PC-9 (cell line): ENCODE data around the gene HAUS5. TPM values are rescaled to one million over a fixed set of nuclear protein-coding genes. Genes with fewer than 3 reads are reported as not detected.

Source experiments
- BruUV-seq: library from RNA; stranded (reverse); fragments of 400-500 nt; replicated peaks from 2 replicates; lab custom pipeline; 2021; lab: Mats Ljungman, UMichigan
- CTCF ChIA-PET: fragments of 300-600 bp; sonication (Branson Sonifier 250); formaldehyde crosslinking; loops from one replicate; lab custom pipeline; 2022; ENCODE audit warnings: antibody characterized with exemption; lab: Charles Lee
- POLR2A ChIA-PET: fragments of 300-600 bp; sonication (Branson Sonifier 250); formaldehyde crosslinking; loops from one replicate; lab custom pipeline; 2022; ENCODE audit warnings: antibody characterized with exemption; ENCODE audit not compliant: unreplicated experiment; lab: Charles Lee
- DNase-seq, 2 experiments: peaks; one replicate each; pipeline versions ENCODE4 v3.0.0 to v3.0.0-alpha.2; 2015 to 2022; ENCODE audit warnings: mixed read lengths in 1 of 2
- H2AFZ ChIP-seq: fragments of 200-600 bp; sonication (generic); 2 replicates; pipeline ENCODE4 v1.8.1; 2017; ENCODE audit warnings: antibody characterized with exemption
- H3F3A ChIP-seq: fragments of 200-600 bp; sonication (generic); 2 replicates; pipeline ENCODE4 v1.8.1; 2017; ENCODE audit warnings: antibody characterized with exemption, mild to moderate bottlenecking, low read depth; ENCODE audit not compliant: insufficient read depth
- H3K27ac ChIP-seq: fragments of 200-600 bp; sonication (generic); 2 replicates; pipeline ENCODE4 v1.6.1; 2016; ENCODE audit warnings: mixed run types
- H3K27me3 ChIP-seq: fragments of 200-600 bp; sonication (generic); 2 replicates; pipeline ENCODE4 v1.6.1; 2016; ENCODE audit warnings: low read depth, mixed run types; ENCODE audit not compliant: insufficient read depth
- H3K36me3 ChIP-seq: fragments of 200-600 bp; sonication (generic); 2 replicates; pipeline ENCODE4 v1.6.1; 2016; ENCODE audit warnings: low read depth, mixed run types
- H3K4me1 ChIP-seq: fragments of 200-600 bp; sonication (generic); replicated peaks from 2 replicates; pipeline ENCODE4 v1.6.1; 2016; ENCODE audit warnings: mixed run types; ENCODE audit not compliant: insufficient read depth
- H3K4me2 ChIP-seq: fragments of 200-600 bp; sonication (generic); 2 replicates; pipeline ENCODE4 v1.6.1; 2017; ENCODE audit warnings: mixed run types
- H3K4me3 ChIP-seq: fragments of 200-600 bp; sonication (generic); 2 replicates; pipeline ENCODE4 v1.6.1; 2016; ENCODE audit warnings: mixed run types
- H3K79me2 ChIP-seq: fragments of 200-600 bp; sonication (generic); 2 replicates; pipeline ENCODE4 v1.6.1; 2017; ENCODE audit warnings: low read depth, mixed run types
- H3K9me2 ChIP-seq: fragments of 200-600 bp; sonication (generic); 2 replicates; pipeline ENCODE4 v1.8.1; 2017; ENCODE audit warnings: mild to moderate bottlenecking; ENCODE audit not compliant: insufficient read depth
- H3K9me3 ChIP-seq: fragments of 200-600 bp; sonication (generic); 2 replicates; pipeline ENCODE4 v1.8.1; 2016; ENCODE audit warnings: low read depth; ENCODE audit not compliant: insufficient read depth
- H4K20me1 ChIP-seq: fragments of 200-600 bp; sonication (generic); 2 replicates; pipeline ENCODE4 v1.8.1; 2017; ENCODE audit not compliant: insufficient read depth
- CTCF ChIP-seq: fragments of 200-600 bp; sonication (generic); conservative IDR thresholded peaks from 2 replicates; pipeline ENCODE4 v1.6.1; 2017; ENCODE audit warnings: mixed run types, antibody characterized with exemption, mild to moderate bottlenecking, moderate library complexity
- EZH2 ChIP-seq: fragments of 200-600 bp; sonication (generic); IDR thresholded peaks from 2 replicates; pipeline ENCODE4 v1.8.0; 2017; ENCODE audit warnings: antibody characterized with exemption, low read depth
- intact Hi-C: fragments of 100-400 bp; cut with micrococcal nuclease; formaldehyde crosslinking; loops from one replicate; pipeline ENCODE4 v1.10.0; 2022; ENCODE audit not compliant: unreplicated experiment
- total RNA-seq: library from RNA; stranded (reverse); gene quantifications from 2 replicates; pipeline ENCODE4 v1.2.3, GENCODE V29; 2021

HAUS5 gene
- total RNA-seq, 1 experiment from 2014 or later: 21.7 TPM

- no TSS peak for BruUV-seq
- ChIA-PET CTCF (interaction anchor here (0.6 to 0.7 kb wide), 3 partner anchors 8 to 421 kb away, joined by 3 to 19 read pairs (median 5); no protein-coding TSS in a partner anchor), POLR2A (interaction anchor here (0.6 to 0.8 kb wide), 2 partner anchors 85 to 185 kb away, joined by 7 to 9 read pairs; partner anchors contain the start of genes COX6B1 and LIN37)
- intact Hi-C loops: no loop called here
- TF ChIP-seq EZH2: no peak
- TF ChIP-seq CTCF: no peak
- H3K9me3 ChIP-seq: no peaks in the 10 kb centered on the region
- H4K20me1 ChIP-seq: no peaks in the 10 kb centered on the region
- H3K4me3 ChIP-seq: no peak within 1 kb of the TSS
- H3K79me2 ChIP-seq: no peaks in the 10 kb centered on the region
- H3K36me3 ChIP-seq: no peaks in the 10 kb centered on the region
- H3K27ac ChIP-seq: no peak within 1 kb of the TSS
- no peak for DNase-seq
- no peaks in the 10 kb centered on the region for H3F3A ChIP-seq
- H3K9me2 ChIP-seq: no peaks in the 10 kb centered on the region
- peaks cover 38% of the 10 kb centered on the region for H3K27me3 ChIP-seq
- H3K4me1 ChIP-seq: no peaks in the 10 kb centered on the region
- H2AFZ ChIP-seq: no peak within 1 kb of the TSS
- H3K4me2 ChIP-seq: no peak within 1 kb of the TSS
Observed at GRCh38 chr19:35563207-35563829, 49.2 kb upstream of the HAUS5 start, which contains the start of gene ATP4A. TSS of gene ATP4A (minus strand) at chr19:35563658. CDS start at chr19:35563629, 29 bp downstream.

- Histone ChIP-seq H3K36me3 (no peaks in the 10 kb centered on the region), H3K9me2 (no peaks in the 10 kb centered on the region), H3K4me1 (no peaks in the 10 kb centered on the region), H3K27me3 (peaks cover 34% of the 10 kb centered on the region), H2AFZ (no peak overlapping the region), H3K4me3 (no peak overlapping the region), H3K4me2 (no peak overlapping the region), H3K79me2 (no peaks in the 10 kb centered on the region), H3F3A (no peaks in the 10 kb centered on the region), H4K20me1 (no peaks in the 10 kb centered on the region), H3K27ac (no peak overlapping the region), H3K9me3 (no peaks in the 10 kb centered on the region)
- intact Hi-C loops: no loop called here
- DNase-seq: no peak
- ChIA-PET POLR2A (interaction anchor here (0.5 to 0.6 kb wide), 2 partner anchors 25 to 79 kb away, joined by 3 to 5 read pairs; no protein-coding TSS in a partner anchor), CTCF (no interaction called here)
- no TSS peak for BruUV-seq
- TF ChIP-seq EZH2 (no peak), CTCF (no peak)
Observed at GRCh38 chr19:35565016-35565856, 47.3 kb upstream of the HAUS5 start.

GRCh38 chr19:35566738-35567137 is 45.8 kb upstream of the HAUS5 start:
- ChIA-PET CTCF (no interaction called here), POLR2A (no interaction called here)
- BruUV-seq: no TSS peak
- H3K36me3 ChIP-seq: no peaks in the 10 kb centered on the region
- H3K4me2 ChIP-seq: no peak overlapping the region
- H3K27ac ChIP-seq: no peak overlapping the region
- H2AFZ ChIP-seq: no peak overlapping the region
- H3K4me1 ChIP-seq: no peaks in the 10 kb centered on the region
- TF ChIP-seq CTCF (no peak), EZH2 (no peak)
- H3K4me3 ChIP-seq: no peak overlapping the region
- H3K79me2 ChIP-seq: no peaks in the 10 kb centered on the region
- intact Hi-C loops: no loop called here
- H3K27me3 ChIP-seq: peaks cover 32% of the 10 kb centered on the region
- H3F3A ChIP-seq: no peaks in the 10 kb centered on the region
- H4K20me1 ChIP-seq: no peaks in the 10 kb centered on the region
- no peaks in the 10 kb centered on the region for H3K9me3 ChIP-seq
- H3K9me2 ChIP-seq: no peaks in the 10 kb centered on the region
- no peak for DNase-seq
